Subcutaneous adipose tissue (tissue), 4 donors: ENCODE results near the gene TKT. TPM values are rescaled to one million over a fixed set of nuclear protein-coding genes. Genes with fewer than 3 reads are reported as not detected.

Source experiments
- CTCF ChIP-seq: fragments of 450-650 bp; IDR thresholded peaks from one replicate; pipeline ENCODE4 v1.5.1; 2016; ENCODE audit warnings: low read depth, mild to moderate bottlenecking, control low read depth, antibody characterized with exemption, moderate library complexity
- total RNA-seq, 4 donors: library from RNA; depleted of rRNA; stranded (reverse); fragments of >200 nt; gene quantifications; one replicate each; pipeline ENCODE4 v1.1.0, GENCODE V29; 2016

TKT gene
- total RNA-seq, result 100 to 1,000 TPM; 146 to 529 (median 287) TPM

GRCh38 chr3:53255775-53256703, at the start of gene TKT:
Gene TKT, minus strand, starts transcription at chr3:53256022. Its CDS starts 80 bp downstream, at chr3:53255942.
- no peak for TF ChIP-seq CTCF

GRCh38 chr3:53303957-53304356, 48.1 kb upstream of the TKT start:
- no peak for TF ChIP-seq CTCF

GRCh38 chr3:53303549-53303948, 47.7 kb upstream of the TKT start:
- no peak for TF ChIP-seq CTCF

GRCh38 chr3:53300826-53301225, 45.0 kb upstream of the TKT start:
- no peak for TF ChIP-seq CTCF

- TF ChIP-seq CTCF, result no peak
Observed at GRCh38 chr3:53295410-53295809, 39.6 kb upstream of the TKT start.

GRCh38 chr3:53293867-53294266, 38.0 kb upstream of the TKT start:
- TF ChIP-seq CTCF, result no peak

- no peak for TF ChIP-seq CTCF
Observed at GRCh38 chr3:53288214-53288613, 32.4 kb upstream of the TKT start.
